TTC549 (cell line): ENCODE data around the gene MANF.

Experiments used
- FAIRE-seq: peaks from 2 replicates; lab custom pipeline; 2012; peaks lifted over from hg19 to GRCh38; lab: Jason Lieb, UNC

MANF gene

GRCh38 chr3:51436998-51437639, 52.0 kb downstream of the MANF start:
- FAIRE-seq: no peak
